ENCODE results near the gene RPL35A. TPM values are rescaled to one million over a fixed set of nuclear protein-coding genes. Genes with fewer than 3 reads are reported as not detected.

Gene RPL35A
- total and polyA plus RNA-seq, 4 donors, result 637 to 3,399 (median 1,247) TPM

- Histone ChIP-seq H3K4me1 (ENCODE audit: control insufficient read depth in 1 of 2, insufficient read depth in 2 of 2, low read length in 2 of 2) (peaks cover 0 to 4% of the 10 kb centered on the region in 2 donors), H3K4me3 (ENCODE audit: low read length in 2 of 2) (peak overlapping the region in 1 of 2 donors; percentile 69), H3K27ac (ENCODE audit: low read depth in 1 of 2, low read length in 2 of 2) (no peak overlapping the region), H3K9me3 (ENCODE audit: control insufficient read depth, low read length) (no peaks in the 10 kb centered on the region), H3K27me3 (ENCODE audit: control insufficient read depth in 1 of 2, insufficient read depth in 2 of 2, low read length in 1 of 2) (no peaks in the 10 kb centered on the region), H3K36me3 (ENCODE audit: control insufficient read depth in 1 of 2, insufficient read depth in 2 of 2, low read length in 1 of 2) (peaks cover 3 to 4% of the 10 kb centered on the region in 2 donors)
- no peak for ATAC-seq (ENCODE audit: low FRiP score)
- DNase-seq, result no peak
- intact Hi-C loops (cut with DNase I), result loop anchor here in 1 of 2 donors (1.0 kb wide), 1 partner anchor 11 kb away; the partner anchor contains the start of gene LMLN
- 17 to 18% methylated on average over 17 of the region's 17 CpGs for WGBS, 2 donors
Measured at GRCh38 chr3:197949191-197949777, 706 bp upstream of the RPL35A start.

- intact Hi-C loops (cut with DNase I), result no loop called here
- Histone ChIP-seq H3K27me3 (ENCODE audit: control insufficient read depth in 1 of 2, insufficient read depth in 2 of 2, low read length in 1 of 2) (no peaks in the 10 kb centered on the region), H3K36me3 (ENCODE audit: control insufficient read depth in 1 of 2, insufficient read depth in 2 of 2, low read length in 1 of 2) (peaks cover 3 to 4% of the 10 kb centered on the region in 2 donors), H3K4me1 (ENCODE audit: control insufficient read depth in 1 of 2, insufficient read depth in 2 of 2, low read length in 2 of 2) (peaks cover 0 to 4% of the 10 kb centered on the region in 2 donors), H3K27ac (ENCODE audit: low read depth in 1 of 2, low read length in 2 of 2) (peak overlapping the region; percentile 74 to 91), H3K4me3 (ENCODE audit: low read length in 2 of 2) (peak overlapping the region; percentile 82 to 98), H3K9me3 (ENCODE audit: control insufficient read depth, low read length) (no peaks in the 10 kb centered on the region)
- ATAC-seq (ENCODE audit: low FRiP score), result no peak
- no peak for DNase-seq
- 0 to 1% methylated on average over 11 of the region's 11 CpGs for WGBS, 2 donors
Measured at GRCh38 chr3:197950677-197951061, 679 bp downstream of the RPL35A start.

GRCh38 chr3:197951392-197951990 lies 1.5 kb downstream of the RPL35A start:
- Histone ChIP-seq H3K27ac (ENCODE audit: low read depth in 1 of 2, low read length in 2 of 2) (no peak overlapping the region), H3K36me3 (ENCODE audit: control insufficient read depth in 1 of 2, insufficient read depth in 2 of 2, low read length in 1 of 2) (peaks cover 4 to 6% of the 10 kb centered on the region in 2 donors), H3K4me1 (ENCODE audit: control insufficient read depth in 1 of 2, insufficient read depth in 2 of 2, low read length in 2 of 2) (peaks cover 0 to 4% of the 10 kb centered on the region in 2 donors), H3K9me3 (ENCODE audit: control insufficient read depth, low read length) (no peaks in the 10 kb centered on the region), H3K4me3 (ENCODE audit: low read length in 2 of 2) (no peak overlapping the region), H3K27me3 (ENCODE audit: control insufficient read depth in 1 of 2, insufficient read depth in 2 of 2, low read length in 1 of 2) (no peaks in the 10 kb centered on the region)
- ATAC-seq (ENCODE audit: low FRiP score), result no peak
- 88 to 90% methylated on average over 21 of the region's 21 CpGs for WGBS, 2 donors
- DNase-seq, result no peak
- intact Hi-C loops (cut with DNase I), result no loop called here

GRCh38 chr3:197952440-197952839 lies 2.5 kb downstream of the RPL35A start:
- 90 to 92% methylated on average over 9 of the region's 9 CpGs for WGBS, 2 donors
- peaks cover 4 to 6% of the 10 kb centered on the region in 2 donors for H3K36me3 ChIP-seq (ENCODE audit: control insufficient read depth in 1 of 2, insufficient read depth in 2 of 2, low read length in 1 of 2)
- intact Hi-C loops (cut with DNase I), result no loop called here

GRCh38 chr3:197953325-197953724 lies 3.3 kb downstream of the RPL35A start:
- H3K36me3 ChIP-seq (ENCODE audit: control insufficient read depth in 1 of 2, insufficient read depth in 2 of 2, low read length in 1 of 2), result peaks cover 4 to 6% of the 10 kb centered on the region in 2 donors
- H3K4me3 ChIP-seq (ENCODE audit: low read length in 2 of 2), result no peak overlapping the region
- no peak for ATAC-seq (ENCODE audit: low FRiP score)
- H3K4me1 ChIP-seq (ENCODE audit: control insufficient read depth in 1 of 2, insufficient read depth in 2 of 2, low read length in 2 of 2), result peaks cover 0 to 4% of the 10 kb centered on the region in 2 donors
- no peak for DNase-seq
- no peak overlapping the region for H3K27ac ChIP-seq (ENCODE audit: low read depth in 1 of 2, low read length in 2 of 2)
- intact Hi-C loops (cut with DNase I), result no loop called here
- no peaks in the 10 kb centered on the region for H3K27me3 ChIP-seq (ENCODE audit: control insufficient read depth in 1 of 2, insufficient read depth in 2 of 2, low read length in 1 of 2)
- WGBS, 2 donors, result 59 to 66% methylated on average over 6 of the region's 6 CpGs
- no peaks in the 10 kb centered on the region for H3K9me3 ChIP-seq (ENCODE audit: control insufficient read depth, low read length)

More at GRCh38 chr3:197952440-197952839, 2.5 kb downstream of the RPL35A start:
- ATAC-seq (ENCODE audit: low FRiP score), result no peak
- Histone ChIP-seq H3K4me1 (ENCODE audit: control insufficient read depth in 1 of 2, insufficient read depth in 2 of 2, low read length in 2 of 2) (peaks cover 0 to 4% of the 10 kb centered on the region in 2 donors), H3K27ac (ENCODE audit: low read depth in 1 of 2, low read length in 2 of 2) (no peak overlapping the region), H3K27me3 (ENCODE audit: control insufficient read depth in 1 of 2, insufficient read depth in 2 of 2, low read length in 1 of 2) (no peaks in the 10 kb centered on the region), H3K9me3 (ENCODE audit: control insufficient read depth, low read length) (no peaks in the 10 kb centered on the region), H3K4me3 (ENCODE audit: low read length in 2 of 2) (no peak overlapping the region)
- DNase-seq, result no peak

GRCh38 chr3:197953881-197954280 lies 3.9 kb downstream of the RPL35A start:
- DNase-seq (peak in 1 of 2 donors; percentile 54), ATAC-seq (ENCODE audit: low FRiP score) (no peak)
- Histone ChIP-seq H3K36me3 (ENCODE audit: control insufficient read depth in 1 of 2, insufficient read depth in 2 of 2, low read length in 1 of 2) (peaks cover 4 to 6% of the 10 kb centered on the region in 2 donors), H3K9me3 (ENCODE audit: control insufficient read depth, low read length) (no peaks in the 10 kb centered on the region), H3K4me1 (ENCODE audit: control insufficient read depth in 1 of 2, insufficient read depth in 2 of 2, low read length in 2 of 2) (peaks cover 0 to 4% of the 10 kb centered on the region in 2 donors), H3K27me3 (ENCODE audit: control insufficient read depth in 1 of 2, insufficient read depth in 2 of 2, low read length in 1 of 2) (no peaks in the 10 kb centered on the region), H3K27ac (ENCODE audit: low read depth in 1 of 2, low read length in 2 of 2) (no peak overlapping the region), H3K4me3 (ENCODE audit: low read length in 2 of 2) (no peak overlapping the region)
- 9 to 11% methylated on average over 7 of the region's 7 CpGs for WGBS, 2 donors
- intact Hi-C loops (cut with DNase I), result no loop called here

GRCh38 chr3:197955892-197956477 lies 6.0 kb downstream of the RPL35A start:
- intact Hi-C loops (cut with DNase I), result no loop called here
- Histone ChIP-seq H3K4me1 (ENCODE audit: control insufficient read depth in 1 of 2, insufficient read depth in 2 of 2, low read length in 2 of 2) (peaks cover 0 to 4% of the 10 kb centered on the region in 2 donors), H3K9me3 (ENCODE audit: control insufficient read depth, low read length) (no peaks in the 10 kb centered on the region), H3K27ac (ENCODE audit: low read depth in 1 of 2, low read length in 2 of 2) (no peak overlapping the region), H3K36me3 (ENCODE audit: control insufficient read depth in 1 of 2, insufficient read depth in 2 of 2, low read length in 1 of 2) (peaks cover 4 to 6% of the 10 kb centered on the region in 2 donors), H3K4me3 (ENCODE audit: low read length in 2 of 2) (no peak overlapping the region), H3K27me3 (ENCODE audit: control insufficient read depth in 1 of 2, insufficient read depth in 2 of 2, low read length in 1 of 2) (no peaks in the 10 kb centered on the region)
- WGBS, 2 donors, result 87 to 93% methylated on average over 4 of the region's 4 CpGs
- no peak for DNase-seq
- no peak for ATAC-seq (ENCODE audit: low FRiP score)

GRCh38 chr3:197956626-197956988 lies 6.6 kb downstream of the RPL35A start:
- intact Hi-C loops (cut with DNase I), result no loop called here
- no peaks in the 10 kb centered on the region for H3K27me3 ChIP-seq (ENCODE audit: control insufficient read depth in 1 of 2, insufficient read depth in 2 of 2, low read length in 1 of 2)
- H3K36me3 ChIP-seq (ENCODE audit: control insufficient read depth in 1 of 2, insufficient read depth in 2 of 2, low read length in 1 of 2), result peaks cover 4 to 6% of the 10 kb centered on the region in 2 donors
- H3K4me3 ChIP-seq (ENCODE audit: low read length in 2 of 2), result no peak overlapping the region
- H3K4me1 ChIP-seq (ENCODE audit: control insufficient read depth in 1 of 2, insufficient read depth in 2 of 2, low read length in 2 of 2), result peaks cover 0 to 4% of the 10 kb centered on the region in 2 donors
- 93 to 94% methylated on average over 2 of the region's 2 CpGs for WGBS, 2 donors
- H3K27ac ChIP-seq (ENCODE audit: low read depth in 1 of 2, low read length in 2 of 2), result no peak overlapping the region
- DNase-seq (no peak), ATAC-seq (ENCODE audit: low FRiP score) (no peak)
- no peaks in the 10 kb centered on the region for H3K9me3 ChIP-seq (ENCODE audit: control insufficient read depth, low read length)

- Histone ChIP-seq H3K4me1 (ENCODE audit: control insufficient read depth in 1 of 2, insufficient read depth in 2 of 2, low read length in 2 of 2) (peaks cover 0 to 4% of the 10 kb centered on the region in 2 donors), H3K36me3 (ENCODE audit: control insufficient read depth in 1 of 2, insufficient read depth in 2 of 2, low read length in 1 of 2) (peaks cover 4 to 6% of the 10 kb centered on the region in 2 donors)
Measured at GRCh38 chr3:197957790-197958133, 7.8 kb downstream of the RPL35A start.

More at GRCh38 chr3:197957790-197958133, 7.8 kb downstream of the RPL35A start:
- Histone ChIP-seq H3K4me3 (ENCODE audit: low read length in 2 of 2) (no peak overlapping the region), H3K27ac (ENCODE audit: low read depth in 1 of 2, low read length in 2 of 2) (no peak overlapping the region), H3K27me3 (ENCODE audit: control insufficient read depth in 1 of 2, insufficient read depth in 2 of 2, low read length in 1 of 2) (no peaks in the 10 kb centered on the region), H3K9me3 (ENCODE audit: control insufficient read depth, low read length) (no peaks in the 10 kb centered on the region)
- no peak for ATAC-seq (ENCODE audit: low FRiP score)
- WGBS, 2 donors, result 82 to 83% methylated on average over 5 of the region's 5 CpGs
- intact Hi-C loops (cut with DNase I), result no loop called here
- no peak for DNase-seq

Data from aorta (tissue), 5 donors.